Measurements from ENCODE around the gene CPA1.
"Not testable (repeated sequence)": the region's sequence is repeated elsewhere in the genome, so short reads cannot be mapped to it uniquely, and the experiment has no call there.

The CPA1 gene

GRCh38 chr7:130372402-130373165 lies 7.7 kb upstream of the CPA1 start:
- DNase-seq (ENCODE audit: low read depth in 2 of 2): no peak

- no peak for DNase-seq (ENCODE audit: low read depth in 2 of 2)
Measured at GRCh38 chr7:130374507-130374906, 5.8 kb upstream of the CPA1 start.

DNA sequence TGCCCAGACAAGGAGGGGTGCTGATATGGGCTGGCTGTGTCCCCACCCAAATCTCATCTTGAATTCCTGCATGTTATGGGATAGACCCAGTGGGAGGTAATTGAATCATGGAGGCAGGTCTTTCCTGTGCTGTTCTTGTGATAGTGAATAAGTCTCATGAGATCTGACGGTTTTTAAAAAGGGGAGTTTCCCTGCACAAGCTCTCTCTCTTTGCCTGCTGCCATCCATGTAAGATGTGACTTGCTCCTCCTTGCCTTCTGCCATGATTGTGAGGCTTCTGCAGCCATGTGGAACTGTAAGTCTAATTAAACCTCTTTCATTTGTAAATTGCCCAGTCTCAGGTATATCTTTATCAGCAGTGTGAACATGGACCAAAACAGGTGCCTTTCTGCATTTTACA lies 3.8 kb upstream of the CPA1 start:
- not testable (repeated sequence) for DNase-seq (ENCODE audit: low read depth in 2 of 2)

DNA sequence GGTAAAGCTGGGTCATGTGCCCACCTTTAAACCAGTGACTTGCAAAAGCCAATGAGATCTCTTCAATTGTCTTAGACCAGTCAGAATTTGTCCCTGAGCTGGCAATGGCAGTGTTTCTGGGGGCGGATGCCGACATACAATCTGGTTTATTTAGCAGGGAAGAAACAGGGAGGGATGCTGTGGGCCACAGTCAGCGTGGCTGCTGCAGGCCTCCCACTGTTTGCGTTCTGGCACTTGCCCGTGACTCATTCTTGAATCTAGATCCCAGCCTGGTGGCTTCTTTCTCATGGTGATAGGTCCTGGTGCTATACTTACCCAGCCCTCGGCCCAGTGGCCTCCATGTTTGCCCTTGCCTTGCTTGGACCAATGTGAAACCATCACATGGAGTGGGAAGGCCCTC lies 3.1 kb upstream of the CPA1 start:
- no peak for DNase-seq (ENCODE audit: low read depth in 2 of 2)

DNA sequence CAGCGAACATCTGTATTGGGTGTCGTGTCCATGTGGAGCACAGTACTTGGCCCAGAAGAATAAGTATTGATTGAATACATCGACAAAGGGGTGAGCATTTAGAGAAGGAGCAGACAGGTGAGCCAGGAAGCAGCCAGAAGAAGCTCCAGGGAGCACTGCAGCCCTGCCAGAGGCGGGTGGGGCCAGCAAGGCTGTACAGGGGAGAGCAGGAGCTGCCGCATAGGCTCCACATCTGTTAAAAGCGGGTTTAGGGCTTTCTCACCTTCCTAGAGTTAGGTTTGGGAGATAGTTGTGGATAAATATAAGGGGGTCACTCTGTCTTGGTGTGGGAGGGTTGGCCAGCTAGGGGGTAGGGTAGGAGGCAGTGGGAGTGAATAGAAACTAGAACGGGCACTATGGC lies 1.3 kb upstream of the CPA1 start:
- DNase-seq (ENCODE audit: low read depth in 2 of 2): no peak

DNA sequence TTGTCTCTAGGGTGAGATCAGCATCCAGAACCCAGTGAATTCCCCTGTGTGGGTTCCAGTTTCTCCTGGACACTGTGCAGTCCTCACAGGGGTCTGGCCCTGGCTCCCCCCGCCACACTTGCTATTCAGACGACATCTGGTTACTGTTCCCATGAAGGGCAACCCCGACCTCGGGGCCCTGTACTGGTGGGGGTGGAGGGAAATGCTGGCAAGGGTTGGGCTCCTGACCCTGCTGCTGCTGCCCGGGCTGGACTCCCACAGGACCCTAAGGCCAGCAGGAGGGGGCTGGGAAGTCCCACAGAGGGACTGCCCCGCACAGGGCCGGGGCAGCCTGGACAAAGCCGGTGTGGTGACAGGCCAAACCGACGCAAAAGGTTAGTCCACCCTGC lies 768 bp upstream of the CPA1 start:
- no peak for DNase-seq (ENCODE audit: low read depth in 2 of 2)

DNA sequence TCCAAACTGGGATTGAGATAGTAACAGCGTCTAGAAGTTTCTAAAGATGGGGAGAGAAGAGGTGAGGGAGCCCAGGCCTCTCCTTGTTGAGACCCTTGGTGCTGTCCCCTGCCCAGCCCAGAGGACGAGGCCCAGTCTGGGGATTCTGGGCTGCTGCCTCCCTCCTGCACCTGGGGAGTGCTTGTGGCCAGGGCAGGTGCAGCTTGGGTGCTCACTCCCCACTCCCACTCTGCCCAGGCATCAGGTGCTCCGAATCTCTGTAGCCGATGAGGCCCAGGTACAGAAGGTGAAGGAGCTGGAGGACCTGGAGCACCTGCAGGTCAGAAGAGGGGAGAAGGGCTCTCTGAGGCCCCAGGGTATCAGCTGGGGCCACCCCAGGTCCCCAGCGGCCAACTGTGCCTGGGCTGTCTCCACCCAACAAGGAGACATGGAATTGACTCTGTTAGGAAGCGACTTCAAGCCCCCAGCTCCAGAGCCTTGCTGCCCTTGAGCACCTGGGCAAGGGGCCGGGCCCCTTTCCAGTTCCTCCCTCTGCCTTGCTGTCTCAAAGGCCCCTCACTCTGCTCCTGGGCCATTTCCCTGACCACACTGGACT lies 664 bp downstream of the CPA1 start:
- no peak for DNase-seq (ENCODE audit: low read depth in 2 of 2)

DNA sequence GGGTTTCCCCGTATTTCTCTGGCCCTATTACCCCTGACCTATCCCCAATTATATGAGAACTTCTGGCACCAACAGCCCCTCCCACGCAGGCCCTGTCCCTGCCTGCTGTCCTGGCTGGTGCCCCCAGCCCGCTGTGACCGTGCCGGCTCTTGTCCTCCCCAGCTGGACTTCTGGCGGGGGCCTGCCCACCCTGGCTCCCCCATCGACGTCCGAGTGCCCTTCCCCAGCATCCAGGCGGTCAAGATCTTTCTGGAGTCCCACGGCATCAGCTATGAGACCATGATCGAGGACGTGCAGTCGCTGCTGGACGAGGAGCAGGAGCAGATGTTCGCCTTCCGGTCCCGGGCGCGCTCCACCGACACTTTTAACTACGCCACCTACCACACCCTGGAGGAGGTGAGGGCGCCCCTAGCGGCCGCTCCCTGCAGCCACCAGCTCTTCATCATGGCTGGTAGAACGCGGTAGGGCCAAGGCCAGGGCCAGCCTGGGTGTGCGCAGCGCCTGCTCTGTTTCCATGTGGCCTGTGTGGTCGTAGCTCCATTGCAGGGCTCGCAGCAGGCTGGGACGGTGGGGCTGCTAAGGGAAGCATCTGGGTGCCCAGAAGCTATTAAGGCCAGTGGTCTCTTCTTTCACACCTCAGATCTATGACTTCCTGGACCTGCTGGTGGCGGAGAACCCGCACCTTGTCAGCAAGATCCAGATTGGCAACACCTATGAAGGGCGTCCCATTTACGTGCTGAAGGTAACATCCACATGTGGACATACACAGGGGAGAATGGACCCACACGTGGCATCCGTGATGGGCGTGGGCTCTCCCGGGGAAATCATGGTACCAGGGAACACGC lies 1.4 kb downstream of the CPA1 start:
- DNase-seq (ENCODE audit: low read depth in 2 of 2): no peak

- DNase-seq (ENCODE audit: low read depth in 2 of 2): no peak
Measured at GRCh38 chr7:130383187-130383980, 3.1 kb downstream of the CPA1 start.

DNA sequence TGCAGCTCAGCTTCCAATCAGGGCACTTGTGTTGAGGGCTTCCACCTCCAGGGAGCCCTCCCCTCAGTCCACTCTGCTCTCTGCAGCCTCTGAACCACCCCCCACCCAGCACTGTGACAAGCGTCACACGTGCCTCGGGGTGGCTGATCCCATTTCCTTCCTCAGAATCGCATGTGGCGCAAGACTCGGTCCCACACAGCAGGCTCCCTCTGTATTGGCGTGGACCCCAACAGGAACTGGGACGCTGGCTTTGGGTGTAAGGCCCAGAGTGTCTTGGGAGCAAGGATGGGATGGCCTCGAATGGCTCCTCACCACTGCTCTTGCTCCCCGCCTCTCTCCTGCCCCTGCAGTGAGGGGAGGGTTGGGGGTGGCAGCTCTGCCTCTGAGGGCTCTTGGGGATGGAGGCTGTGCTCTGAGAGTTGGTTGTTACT lies 4.1 kb downstream of the CPA1 start:
- DNase-seq (ENCODE audit: low read depth in 2 of 2): no peak

DNA sequence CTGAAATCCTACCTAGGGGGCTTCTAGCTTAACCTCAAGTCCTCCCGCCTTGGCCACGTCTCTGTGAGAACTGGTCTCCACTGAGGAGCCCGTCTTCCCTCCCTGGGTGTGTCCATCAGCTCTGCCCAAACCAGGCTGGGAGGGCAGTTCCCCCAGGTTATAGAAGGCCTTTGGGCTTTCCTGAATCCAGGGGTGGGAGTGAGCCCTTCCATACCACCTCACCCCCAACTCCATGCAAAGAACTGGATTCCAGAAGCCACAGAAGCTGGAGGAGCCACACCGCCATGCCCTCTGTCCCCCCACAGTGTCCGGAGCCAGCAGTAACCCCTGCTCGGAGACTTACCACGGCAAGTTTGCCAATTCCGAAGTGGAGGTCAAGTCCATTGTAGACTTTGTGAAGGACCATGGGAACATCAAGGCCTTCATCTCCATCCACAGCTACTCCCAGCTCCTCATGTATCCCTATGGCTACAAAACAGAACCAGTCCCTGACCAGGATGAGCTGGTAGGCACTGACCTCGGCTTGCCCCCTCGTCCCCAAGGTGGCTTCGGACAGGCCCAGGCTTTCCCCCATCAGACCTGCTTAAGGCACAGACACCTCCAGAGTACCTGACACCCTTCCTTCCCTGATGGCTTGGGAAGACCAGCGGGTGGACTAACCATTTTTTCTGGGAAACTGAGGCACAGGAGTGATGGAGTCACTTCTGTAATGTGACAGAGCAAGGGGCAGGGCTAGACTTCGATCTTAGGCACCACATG lies 4.7 kb downstream of the CPA1 start:
- DNase-seq (ENCODE audit: low read depth in 2 of 2): no peak

DNA sequence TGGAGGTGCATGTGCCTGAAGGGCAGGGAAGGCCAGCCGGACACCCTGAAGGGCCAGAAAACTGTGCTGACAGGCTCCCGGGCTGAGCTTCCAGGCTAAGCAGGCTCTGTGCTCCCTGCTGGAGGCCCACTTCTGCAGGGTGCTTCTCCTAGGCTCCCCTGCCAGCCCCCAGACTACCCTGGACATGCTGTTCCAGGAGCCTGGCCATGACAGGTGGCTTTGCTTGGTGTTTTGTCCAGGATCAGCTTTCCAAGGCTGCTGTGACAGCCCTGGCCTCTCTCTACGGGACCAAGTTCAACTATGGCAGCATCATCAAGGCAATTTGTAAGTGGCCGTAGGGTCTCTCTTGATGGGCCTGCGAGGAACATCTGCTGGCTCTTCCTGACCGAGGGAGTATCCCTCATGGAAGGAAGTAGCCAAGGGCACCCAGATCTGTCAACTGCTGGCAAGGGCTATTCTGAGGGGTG lies 5.3 kb downstream of the CPA1 start:
- DNase-seq (ENCODE audit: low read depth in 2 of 2): no peak

DNA sequence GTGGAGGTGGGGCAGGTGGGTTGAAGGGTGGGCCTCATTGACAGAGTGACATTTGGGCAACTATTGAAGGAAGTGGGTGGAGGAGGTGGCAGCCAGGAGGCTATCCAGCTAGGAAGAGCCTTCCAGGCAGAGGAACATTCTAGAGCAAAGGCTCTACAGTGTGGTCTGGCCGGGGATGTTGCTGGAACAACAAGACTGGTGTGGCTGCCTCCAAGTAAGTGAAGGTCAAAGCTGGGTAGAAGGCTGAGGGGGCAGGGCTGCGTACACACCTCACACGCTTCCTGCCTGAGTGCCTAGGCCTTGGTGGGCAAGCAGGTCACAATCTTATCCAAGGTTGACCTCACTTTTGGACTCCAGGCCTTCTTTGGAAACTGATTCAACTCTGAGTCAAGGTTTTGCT lies 6.6 kb downstream of the CPA1 start:
- DNase-seq (ENCODE audit: low read depth in 2 of 2): no peak

DNA sequence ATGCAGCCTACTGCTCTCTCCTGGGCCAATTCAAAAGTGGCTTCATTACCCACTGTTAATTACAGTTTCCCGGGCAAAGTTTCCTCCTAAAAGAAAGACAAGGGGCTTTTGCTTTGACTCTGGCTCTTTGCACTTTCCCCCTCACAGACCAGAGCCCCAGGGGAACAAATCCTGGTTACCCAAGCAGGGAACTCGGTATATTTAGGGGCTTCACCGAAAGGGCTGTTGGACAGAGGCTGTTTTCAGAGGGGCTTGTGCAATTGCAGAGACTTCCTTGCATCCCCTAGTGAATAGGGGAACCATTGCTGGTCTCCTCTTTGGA lies 7.0 kb downstream of the CPA1 start:
- DNase-seq (ENCODE audit: low read depth in 2 of 2): no peak

DNA sequence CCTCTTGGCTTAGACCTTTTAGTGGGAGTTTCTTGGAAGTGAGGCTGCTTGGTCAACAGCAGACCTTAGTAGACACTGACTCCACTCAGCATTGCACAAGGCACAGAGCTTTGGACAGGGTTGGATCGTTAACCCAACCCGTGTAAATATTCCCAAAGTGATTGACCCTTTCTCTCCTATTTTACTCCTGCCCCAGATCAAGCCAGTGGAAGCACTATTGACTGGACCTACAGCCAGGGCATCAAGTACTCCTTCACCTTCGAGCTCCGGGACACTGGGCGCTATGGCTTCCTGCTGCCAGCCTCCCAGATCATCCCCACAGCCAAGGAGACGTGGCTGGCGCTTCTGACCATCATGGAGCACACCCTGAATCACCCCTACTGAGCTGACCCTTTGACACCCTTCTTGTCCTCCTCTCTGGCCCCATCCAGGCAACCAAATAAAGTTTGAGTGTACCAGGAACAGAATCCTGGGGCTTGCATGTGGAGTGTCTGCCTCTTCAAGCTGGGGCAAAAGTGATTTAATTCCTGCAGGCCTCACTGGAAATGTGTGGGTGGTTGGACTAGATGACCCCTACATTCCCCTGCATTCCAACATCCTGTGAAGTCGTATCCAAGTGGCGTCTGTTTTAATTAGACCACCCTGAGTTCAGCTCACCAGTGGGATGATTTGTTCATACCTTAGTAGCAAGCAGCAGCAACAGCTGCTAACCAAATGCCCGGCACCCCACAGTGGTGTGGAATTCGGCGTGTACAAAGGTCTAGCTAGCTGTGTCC lies 7.5 kb downstream of the CPA1 start:
- DNase-seq (ENCODE audit: low read depth in 2 of 2): no peak

DNA sequence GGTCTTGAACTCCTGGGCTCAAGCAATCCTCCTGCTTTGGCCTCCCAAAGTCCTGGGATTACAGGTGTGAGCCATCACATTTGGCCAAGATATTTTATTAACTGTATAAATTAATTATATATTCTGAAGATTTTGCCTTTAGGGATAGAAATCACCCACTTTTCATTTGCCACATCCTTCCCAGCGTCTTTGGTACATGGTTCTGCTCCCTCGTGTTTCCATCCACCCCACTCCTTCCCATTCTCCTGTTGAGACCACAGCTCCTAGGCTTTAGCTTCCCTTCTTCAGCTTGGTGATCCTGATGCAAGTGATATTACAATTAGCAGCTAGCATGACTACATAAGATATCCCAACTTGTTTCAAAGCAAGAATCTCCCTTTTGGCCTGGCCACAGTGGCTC lies 8.4 kb downstream of the CPA1 start:
- DNase-seq (ENCODE audit: low read depth in 2 of 2): no peak

DNA sequence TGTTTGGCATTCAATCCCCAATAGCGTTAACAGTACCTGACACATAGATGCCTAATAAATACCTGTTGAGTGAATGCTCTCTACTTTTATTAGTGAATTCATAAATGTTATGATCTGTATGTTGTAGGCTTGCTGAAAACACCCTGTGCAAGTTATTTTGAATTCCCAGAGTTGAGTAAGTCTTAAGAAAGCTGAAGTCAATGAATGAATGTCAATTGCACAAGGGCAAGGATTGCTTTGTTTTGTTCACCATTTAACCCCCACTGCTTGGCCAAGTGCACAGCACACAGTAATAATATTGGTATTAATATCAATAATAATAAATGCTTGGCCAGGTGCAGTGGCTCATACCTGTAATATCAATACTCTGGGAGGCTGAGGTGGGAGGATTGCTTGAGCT lies 10.2 kb downstream of the CPA1 start:
- DNase-seq (ENCODE audit: low read depth in 2 of 2): no peak

- DNase-seq (ENCODE audit: low read depth in 2 of 2): no peak
Measured at GRCh38 chr7:130393101-130393561, 12.8 kb downstream of the CPA1 start.

DNA sequence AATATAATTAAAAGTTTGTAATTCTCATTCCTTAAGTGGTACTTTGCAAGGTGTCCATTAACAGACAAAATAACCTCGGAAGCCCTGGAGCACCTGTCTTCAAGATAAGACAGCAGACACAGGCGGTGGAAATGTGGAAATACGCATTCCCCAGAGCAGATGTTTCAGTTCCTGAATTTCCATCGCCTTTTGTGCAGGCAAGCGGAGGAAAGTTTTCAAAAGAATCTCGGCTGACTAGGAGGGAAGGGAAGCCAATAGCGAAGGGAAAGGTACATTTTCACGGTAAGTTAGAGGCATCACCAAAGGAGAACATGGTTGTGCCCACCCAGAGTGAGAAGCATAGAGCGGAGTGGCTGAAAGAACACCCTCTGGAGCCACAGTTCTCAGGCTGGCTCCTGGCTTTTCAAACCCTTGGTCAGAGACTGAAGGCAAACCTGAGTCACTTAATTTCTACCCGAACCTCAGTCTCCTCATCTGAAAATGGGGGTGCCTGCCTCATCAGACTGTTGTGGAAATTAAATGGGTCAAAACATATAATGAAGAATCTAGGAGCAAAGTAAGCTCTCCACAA lies 13.6 kb downstream of the CPA1 start:
- DNase-seq (ENCODE audit: low read depth in 2 of 2): no peak

Measured in stimulated activated CD8-positive, alpha-beta memory T cell treated with anti-CD3 and anti-CD28 coated beads, Interleukin-7, amount 100 ng/mL, for 1 hour (primary cell).